Measurements from ENCODE around the gene FERMT3. TPM values are rescaled to one million over a fixed set of nuclear protein-coding genes. Genes with fewer than 3 reads are reported as not detected.

FERMT3 gene
- total and polyA plus RNA-seq, 2 donors (not counting 1 experiment from before 2014, with no cell fraction given): 1.9 to 3.6 TPM

DNA sequence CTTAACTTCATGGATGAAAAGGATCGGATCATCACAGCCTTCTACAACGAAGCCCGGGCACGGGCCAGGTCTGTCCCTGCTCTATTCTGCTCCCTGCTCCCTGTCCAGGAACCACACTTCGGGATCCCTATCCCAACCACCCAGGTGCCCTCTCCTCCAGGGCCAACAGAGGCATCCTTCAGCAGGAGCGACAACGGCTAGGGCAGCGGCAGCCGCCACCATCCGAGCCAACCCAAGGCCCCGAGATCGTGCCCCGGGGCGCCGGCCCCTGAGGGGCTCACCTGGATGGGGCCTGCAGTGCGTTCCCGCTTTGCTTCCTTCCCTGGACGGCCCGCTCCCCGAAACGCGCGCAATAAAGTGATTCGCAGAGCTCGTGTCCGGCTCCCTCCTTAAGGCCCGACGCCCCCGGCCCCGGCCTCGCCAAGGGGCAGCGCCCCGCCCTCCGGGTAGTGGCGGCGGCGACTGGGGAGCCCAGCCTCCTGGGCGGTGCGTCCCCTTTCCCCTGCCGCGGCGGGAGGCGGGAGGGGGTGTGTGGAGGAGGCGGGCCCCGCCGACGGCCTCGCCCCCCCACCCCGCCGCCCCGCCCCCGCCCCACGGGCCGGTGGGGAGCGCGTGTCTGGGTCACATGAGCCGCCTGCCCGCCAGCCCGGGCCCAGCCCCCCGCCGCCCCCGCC, 27.5 kb downstream of the FERMT3 start, which contains the start of gene VEGFB:
Gene VEGFB, plus strand, starts transcription at position 672 of the 674 bp plus-strand sequence. CDS start 250 bp downstream, outside the sequence.
- Histone ChIP-seq H3K27ac (ENCODE audit: insufficient read depth, low read length) (peak within 1 kb of the TSS; percentile 32), H3K4me3 (replicated peaks in 1 of 4; ENCODE audit: control extremely low read depth in 1 of 4, insufficient read depth in 1 of 4, low read depth in 3 of 4, low read length in 4 of 4) (peak within 1 kb of the TSS; percentile 58 to 76 (median 70)), H3K9ac (ENCODE audit: insufficient read depth, low read length) (peak within 1 kb of the TSS; percentile 46), H3K27me3 (ENCODE audit: control insufficient read depth, insufficient read depth, low read length) (no peaks in the 10 kb centered on the region), H3K4me1 (ENCODE audit: control insufficient read depth, extremely low read depth, insufficient read depth, low read length) (peaks cover 4% of the 10 kb centered on the region), H3K79me2 (ENCODE audit: control insufficient read depth, insufficient read depth, low read length) (peaks cover 8% of the 10 kb centered on the region), H3K4me2 (ENCODE audit: extremely low read depth, insufficient read depth, low read length) (peak within 1 kb of the TSS; percentile 96), H3K9me3 (ENCODE audit: control insufficient read depth, insufficient read depth, low read depth, low read length) (no peaks in the 10 kb centered on the region), H4K20me1 (ENCODE audit: control insufficient read depth, extremely low read depth, insufficient read depth, low read length) (no peaks in the 10 kb centered on the region), H3K36me3 (ENCODE audit: control insufficient read depth, insufficient read depth, low read length) (peaks cover 13% of the 10 kb centered on the region), H2AFZ (ENCODE audit: low read length) (no peak within 1 kb of the TSS)
- TF ChIP-seq CTCF (conservative IDR thresholded peaks at IDR 0.05 in 1 of 2, IDR thresholded peaks at IDR 0.05 in 1 of 2; ENCODE audit: low read depth in 1 of 2, low read length in 2 of 2) (no peak), EZH2 (IDR thresholded peaks at IDR 0.05; ENCODE audit: low read length, missing control alignments) (no peak)
- peak; percentile 34 to 55 for DNase-seq (ENCODE audit: low read depth in 2 of 2)

- Histone ChIP-seq H3K9ac (ENCODE audit: insufficient read depth, low read length) (peak overlapping the region; percentile 46), H4K20me1 (ENCODE audit: control insufficient read depth, extremely low read depth, insufficient read depth, low read length) (no peaks in the 10 kb centered on the region), H3K4me3 (replicated peaks in 1 of 4; ENCODE audit: control extremely low read depth in 1 of 4, insufficient read depth in 1 of 4, low read depth in 3 of 4, low read length in 4 of 4) (peak overlapping the region; percentile 54 to 76 (median 70)), H3K79me2 (ENCODE audit: control insufficient read depth, insufficient read depth, low read length) (peaks cover 8% of the 10 kb centered on the region), H3K27me3 (ENCODE audit: control insufficient read depth, insufficient read depth, low read length) (no peaks in the 10 kb centered on the region), H2AFZ (ENCODE audit: low read length) (no peak overlapping the region), H3K27ac (ENCODE audit: insufficient read depth, low read length) (peak overlapping the region; percentile 32), H3K36me3 (ENCODE audit: control insufficient read depth, insufficient read depth, low read length) (peaks cover 13% of the 10 kb centered on the region), H3K4me1 (ENCODE audit: control insufficient read depth, extremely low read depth, insufficient read depth, low read length) (peaks cover 4% of the 10 kb centered on the region), H3K9me3 (ENCODE audit: control insufficient read depth, insufficient read depth, low read depth, low read length) (no peaks in the 10 kb centered on the region), H3K4me2 (ENCODE audit: extremely low read depth, insufficient read depth, low read length) (peak overlapping the region; percentile 96)
- TF ChIP-seq CTCF (conservative IDR thresholded peaks at IDR 0.05 in 1 of 2, IDR thresholded peaks at IDR 0.05 in 1 of 2; ENCODE audit: low read depth in 1 of 2, low read length in 2 of 2): no peak
- TF ChIP-seq EZH2 (IDR thresholded peaks at IDR 0.05; ENCODE audit: low read length, missing control alignments): no peak
- no peak for DNase-seq (ENCODE audit: low read depth in 2 of 2)
These were observed 28.3 kb downstream of the FERMT3 start for GRCh38 chr11:64234647-64235379.

GRCh38 chr11:64235437-64236161, 29.1 kb downstream of the FERMT3 start:
- peaks cover 13% of the 10 kb centered on the region for H3K36me3 ChIP-seq (ENCODE audit: control insufficient read depth, insufficient read depth, low read length)
- H4K20me1 ChIP-seq (ENCODE audit: control insufficient read depth, extremely low read depth, insufficient read depth, low read length): no peaks in the 10 kb centered on the region
- H3K9ac ChIP-seq (ENCODE audit: insufficient read depth, low read length): no peak overlapping the region
- H3K4me3 ChIP-seq (replicated peaks in 1 of 4; ENCODE audit: control extremely low read depth in 1 of 4, insufficient read depth in 1 of 4, low read depth in 3 of 4, low read length in 4 of 4): peak overlapping the region; percentile 54 to 76 (median 70)
- H3K4me2 ChIP-seq (ENCODE audit: extremely low read depth, insufficient read depth, low read length): peak overlapping the region; percentile 96
- no peak overlapping the region for H3K27ac ChIP-seq (ENCODE audit: insufficient read depth, low read length)
- peaks cover 10% of the 10 kb centered on the region for H3K4me1 ChIP-seq (ENCODE audit: control insufficient read depth, extremely low read depth, insufficient read depth, low read length)
- H3K79me2 ChIP-seq (ENCODE audit: control insufficient read depth, insufficient read depth, low read length): peaks cover 8% of the 10 kb centered on the region
- H2AFZ ChIP-seq (ENCODE audit: low read length): no peak overlapping the region
- no peaks in the 10 kb centered on the region for H3K27me3 ChIP-seq (ENCODE audit: control insufficient read depth, insufficient read depth, low read length)
- TF ChIP-seq CTCF (conservative IDR thresholded peaks at IDR 0.05 in 1 of 2, IDR thresholded peaks at IDR 0.05 in 1 of 2; ENCODE audit: low read depth in 1 of 2, low read length in 2 of 2) (no peak), EZH2 (IDR thresholded peaks at IDR 0.05; ENCODE audit: low read length, missing control alignments) (no peak)
- no peak for DNase-seq (ENCODE audit: low read depth in 2 of 2)
- no peaks in the 10 kb centered on the region for H3K9me3 ChIP-seq (ENCODE audit: control insufficient read depth, insufficient read depth, low read depth, low read length)

Measured in fibroblast of lung (primary cell).